ENCODE data around the gene ARHGEF28.

Gene ARHGEF28

GRCh38 chr5:73726071-73726470 lies 100.1 kb downstream of the ARHGEF28 start:
- no peak for TF ChIP-seq CTCF (IDR thresholded peaks at IDR 0.05; ENCODE audit: extremely low read depth, missing control alignments)
- no peak for DNase-seq (ENCODE audit: low spot score)

GRCh38 chr5:73726606-73727231 lies 100.7 kb downstream of the ARHGEF28 start:
- TF ChIP-seq CTCF (IDR thresholded peaks at IDR 0.05; ENCODE audit: extremely low read depth, missing control alignments) = no peak
- DNase-seq (ENCODE audit: low spot score) = no peak

- no peak for DNase-seq (ENCODE audit: low spot score)
- no peak for TF ChIP-seq CTCF (IDR thresholded peaks at IDR 0.05; ENCODE audit: extremely low read depth, missing control alignments)
These were observed 101.5 kb downstream of the ARHGEF28 start for GRCh38 chr5:73727470-73727869.

- no peak for TF ChIP-seq CTCF (IDR thresholded peaks at IDR 0.05; ENCODE audit: extremely low read depth, missing control alignments)
These were observed 102.7 kb downstream of the ARHGEF28 start for GRCh38 chr5:73728493-73729273.

GRCh38 chr5:73729329-73729728 lies 103.3 kb downstream of the ARHGEF28 start:
- no peak for TF ChIP-seq CTCF (IDR thresholded peaks at IDR 0.05; ENCODE audit: extremely low read depth, missing control alignments)
- DNase-seq (ENCODE audit: low spot score) = no peak

More at GRCh38 chr5:73728493-73729273, 102.7 kb downstream of the ARHGEF28 start:
- no peak for DNase-seq (ENCODE audit: low spot score)

- no peak for TF ChIP-seq CTCF (IDR thresholded peaks at IDR 0.05; ENCODE audit: extremely low read depth, missing control alignments)
- no peak for DNase-seq (ENCODE audit: low spot score)
These were observed 106.0 kb downstream of the ARHGEF28 start for GRCh38 chr5:73732045-73732444.

- TF ChIP-seq CTCF (IDR thresholded peaks at IDR 0.05; ENCODE audit: extremely low read depth, missing control alignments) = no peak
- no peak for DNase-seq (ENCODE audit: low spot score)
These were observed 107.2 kb downstream of the ARHGEF28 start for GRCh38 chr5:73733219-73733618.
